SHP77 treated with DMSO at 0.1 percent for 48 hours (cell line): Measurements from ENCODE around the gene HTN3.
"Not testable (repeated sequence)": the region's sequence is repeated elsewhere in the genome, so short reads cannot be mapped to it uniquely, and the experiment has no call there.

ENCODE experiments used
- DNase-seq: peaks from one replicate; lab custom pipeline; 2025; lab: John Stamatoyannopoulos, UW

Gene HTN3

GRCh38 chr4:70028159-70028558 is at the start of gene HTN3:
TSS of gene HTN3 (plus strand) at chr4:70028459. CDS start at chr4:70030741, 2,282 bp downstream.
- DNase-seq, result not testable (repeated sequence)

GRCh38 chr4:69984030-69984443 is 44.2 kb upstream of the HTN3 start:
- peak; percentile 57 for DNase-seq

GRCh38 chr4:69986663-69987062 is 41.6 kb upstream of the HTN3 start:
- DNase-seq, result no peak

- no peak for DNase-seq
These were observed 37.2 kb upstream of the HTN3 start for GRCh38 chr4:69991016-69991415.

GRCh38 chr4:69994782-69995181 is 33.5 kb upstream of the HTN3 start:
- DNase-seq, result no peak

- no peak for DNase-seq
These were observed 32.7 kb upstream of the HTN3 start, which contains the start of gene STATH for GRCh38 chr4:69995526-69996016. TSS of gene STATH (plus strand) at chr4:69995966. CDS start at chr4:69998438, 2,472 bp downstream.

- no peak for DNase-seq
These were observed 28.8 kb upstream of the HTN3 start for GRCh38 chr4:69999420-69999819.

- DNase-seq, result no peak
These were observed 27.5 kb upstream of the HTN3 start for GRCh38 chr4:70000711-70001110.

GRCh38 chr4:70002507-70002906 is 25.8 kb upstream of the HTN3 start:
- no peak for DNase-seq

- no peak for DNase-seq
These were observed 19.5 kb upstream of the HTN3 start for GRCh38 chr4:70008771-70009170.

GRCh38 chr4:70019006-70019405 is 9.3 kb upstream of the HTN3 start:
- DNase-seq, result not testable (repeated sequence)

- DNase-seq, result no peak
These were observed 5.0 kb upstream of the HTN3 start for GRCh38 chr4:70023218-70023617.

- no peak for DNase-seq
These were observed 1.2 kb upstream of the HTN3 start for GRCh38 chr4:70027011-70027410.

- not testable (repeated sequence) for DNase-seq
These were observed 9.3 kb downstream of the HTN3 start for GRCh38 chr4:70037559-70037958.

- not testable (repeated sequence) for DNase-seq
These were observed 11.7 kb downstream of the HTN3 start for GRCh38 chr4:70039928-70040327.

- DNase-seq, result no peak
These were observed 13.5 kb downstream of the HTN3 start for GRCh38 chr4:70041652-70042286.

GRCh38 chr4:70050138-70050537 is 21.9 kb downstream of the HTN3 start, which contains the start of gene HTN1:
TSS of gene HTN1 (plus strand) at chr4:70050438. CDS start at chr4:70053077, 2,639 bp downstream.
- not testable (repeated sequence) for DNase-seq

GRCh38 chr4:70056534-70056933 is 28.3 kb downstream of the HTN3 start:
- DNase-seq, result not testable (repeated sequence)

- no peak for DNase-seq
These were observed 29.4 kb downstream of the HTN3 start for GRCh38 chr4:70057651-70058050.

- no peak for DNase-seq
These were observed 30.9 kb downstream of the HTN3 start for GRCh38 chr4:70059149-70059548.

GRCh38 chr4:70062000-70062399 is 33.7 kb downstream of the HTN3 start:
- no peak for DNase-seq

GRCh38 chr4:70080205-70080604 is 51.9 kb downstream of the HTN3 start:
- no peak for DNase-seq
